UCSD-AML1 (cell line): Measurements from ENCODE around the gene HCFC1.
"Not testable (repeated sequence)": the region's sequence is repeated elsewhere in the genome, so short reads cannot be mapped to it uniquely, and the experiment has no call there.

Source experiments
- DNase-seq: peaks from one replicate; lab custom pipeline; 2025; ENCODE audit not compliant: unreplicated experiment; lab: John Stamatoyannopoulos, UW

Gene HCFC1

DNA sequence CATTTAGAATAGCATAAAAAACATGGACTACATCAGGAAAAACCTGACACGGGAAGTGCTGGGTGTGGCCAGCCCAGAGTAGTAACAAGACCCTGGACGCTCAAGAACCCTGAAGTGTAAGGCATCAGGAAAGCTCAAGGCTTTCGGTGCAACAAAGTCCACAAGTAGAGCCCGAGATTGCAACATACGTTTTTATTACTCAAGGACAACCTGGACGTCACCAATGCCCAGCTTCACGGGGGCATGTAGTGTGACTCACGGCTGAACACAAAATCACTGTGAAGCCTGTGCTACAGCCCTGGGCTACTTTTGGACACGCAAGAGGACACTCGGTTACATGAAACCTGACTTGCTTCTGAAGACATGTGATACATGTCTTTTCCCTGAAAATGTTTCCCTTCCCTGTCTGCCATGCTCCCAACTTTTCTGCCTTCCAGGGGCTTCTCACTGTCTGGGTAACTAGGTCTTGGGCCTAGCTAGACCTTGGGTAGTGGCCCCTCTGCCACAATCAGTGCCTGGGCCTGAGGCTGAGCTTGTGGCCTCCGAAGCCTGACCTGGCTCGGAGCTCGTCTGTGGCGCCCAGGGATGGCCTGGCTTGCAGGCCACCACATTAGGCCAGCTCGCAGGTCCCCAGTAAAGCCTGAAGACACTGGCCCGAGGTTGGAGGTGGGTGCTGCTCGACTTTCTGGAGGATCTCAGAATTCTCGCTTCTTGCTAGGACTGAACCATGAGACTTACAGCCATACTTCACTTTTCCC lies 38.9 kb upstream of the HCFC1 start:
- DNase-seq: no peak

DNA sequence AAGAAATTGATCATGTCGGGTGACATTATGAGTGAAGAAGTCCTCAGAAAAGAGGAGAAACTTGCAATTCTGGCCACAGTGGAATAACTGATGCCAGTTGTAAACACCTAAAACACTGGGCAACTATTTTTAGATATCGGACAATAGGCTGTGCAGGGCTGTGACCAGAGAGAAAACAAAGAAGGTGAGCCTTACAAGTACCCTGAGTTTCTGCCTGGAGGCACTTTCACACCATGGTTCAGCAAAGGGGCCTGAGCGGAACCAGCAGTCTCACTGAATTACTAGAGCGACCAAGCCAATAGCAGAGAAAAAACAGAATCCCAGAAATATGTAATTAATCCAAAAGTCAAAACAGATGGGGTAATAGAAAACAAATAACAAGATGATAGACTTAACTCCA lies 36.9 kb upstream of the HCFC1 start:
- DNase-seq: no peak

DNA sequence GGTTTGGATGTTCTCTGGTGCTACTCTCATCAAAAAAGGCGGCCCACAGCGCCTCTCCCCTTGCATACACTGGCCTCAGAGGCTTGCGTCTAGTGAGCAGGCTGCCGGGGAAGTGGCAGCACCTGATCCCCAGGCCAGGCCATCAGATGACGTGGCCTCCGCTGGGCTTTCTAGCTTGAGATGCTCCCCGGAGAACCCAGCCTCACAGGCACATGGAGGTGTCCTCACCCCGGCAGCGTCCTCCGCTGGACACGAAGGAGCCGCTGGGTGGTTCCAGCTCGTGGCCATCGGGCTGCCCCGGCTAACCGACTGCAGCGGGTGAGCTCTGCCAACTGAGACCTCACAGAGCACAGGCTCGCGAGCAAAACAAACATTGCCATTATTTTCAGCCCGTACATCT lies 35.3 kb upstream of the HCFC1 start:
- no peak for DNase-seq

DNA sequence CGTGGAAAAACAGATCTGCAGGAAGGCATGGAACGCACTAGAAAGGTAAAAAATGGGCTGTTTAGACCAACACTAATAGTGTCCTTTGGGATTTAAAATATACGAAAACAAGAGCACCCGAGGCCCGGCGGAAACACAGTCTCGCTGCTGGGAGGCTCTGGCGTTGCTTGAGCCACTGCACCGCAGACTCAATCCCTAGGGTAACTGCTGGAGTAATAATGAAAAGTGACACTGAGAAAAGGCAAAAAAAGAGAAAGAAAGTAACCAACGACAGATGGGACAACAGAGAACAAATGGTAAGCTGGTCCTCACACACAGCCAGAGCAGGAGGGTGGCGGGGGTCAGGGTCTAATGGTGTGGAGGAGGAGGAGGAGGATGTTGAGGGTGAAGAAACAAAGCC lies 32.7 kb upstream of the HCFC1 start:
- no peak for DNase-seq

DNA sequence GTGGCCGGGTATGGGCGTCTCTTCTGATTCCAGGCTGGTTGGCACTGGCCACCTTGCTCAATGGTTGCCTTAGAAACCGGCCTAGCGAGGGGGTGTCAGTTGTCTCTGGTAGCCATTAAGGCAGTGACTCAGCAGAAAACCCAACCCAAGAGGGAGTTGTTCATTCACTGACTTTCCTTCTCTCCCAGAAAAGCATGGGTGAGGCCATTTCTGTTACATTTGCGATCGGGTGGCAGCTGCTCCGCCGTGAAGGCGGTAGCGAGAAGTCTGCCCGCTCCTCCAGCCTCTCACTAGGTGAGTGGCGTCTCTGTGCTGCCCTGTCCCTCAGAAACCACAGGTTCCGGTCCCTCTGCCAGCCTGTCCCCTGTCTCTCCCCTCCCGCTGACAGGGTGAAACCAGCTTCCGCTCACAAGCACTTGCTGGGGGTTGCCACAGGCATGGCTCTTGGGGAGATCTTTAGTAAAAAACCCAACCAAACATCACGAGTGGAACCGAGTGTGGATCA lies 30.6 kb upstream of the HCFC1 start:
- DNase-seq: peak; percentile 77

DNA sequence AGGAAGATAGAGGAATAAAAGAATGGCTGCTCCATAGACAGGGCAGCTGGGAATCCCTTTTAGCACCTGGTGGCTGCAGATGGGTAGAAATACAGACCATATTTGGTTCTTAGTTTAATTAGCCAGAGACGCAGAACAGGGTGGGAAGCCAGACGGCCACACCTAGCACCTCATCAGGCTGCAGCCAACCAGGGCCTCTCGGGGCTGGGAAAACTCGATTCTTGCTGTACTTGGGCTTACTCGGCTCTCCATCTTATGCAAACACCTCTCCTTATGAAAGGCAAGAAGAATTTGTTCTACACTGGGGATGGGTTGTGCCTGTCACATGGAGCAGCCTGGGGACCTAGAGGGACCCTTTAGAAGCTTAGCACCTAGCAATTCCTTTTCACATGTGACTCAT lies 28.4 kb upstream of the HCFC1 start:
- DNase-seq: no peak

DNA sequence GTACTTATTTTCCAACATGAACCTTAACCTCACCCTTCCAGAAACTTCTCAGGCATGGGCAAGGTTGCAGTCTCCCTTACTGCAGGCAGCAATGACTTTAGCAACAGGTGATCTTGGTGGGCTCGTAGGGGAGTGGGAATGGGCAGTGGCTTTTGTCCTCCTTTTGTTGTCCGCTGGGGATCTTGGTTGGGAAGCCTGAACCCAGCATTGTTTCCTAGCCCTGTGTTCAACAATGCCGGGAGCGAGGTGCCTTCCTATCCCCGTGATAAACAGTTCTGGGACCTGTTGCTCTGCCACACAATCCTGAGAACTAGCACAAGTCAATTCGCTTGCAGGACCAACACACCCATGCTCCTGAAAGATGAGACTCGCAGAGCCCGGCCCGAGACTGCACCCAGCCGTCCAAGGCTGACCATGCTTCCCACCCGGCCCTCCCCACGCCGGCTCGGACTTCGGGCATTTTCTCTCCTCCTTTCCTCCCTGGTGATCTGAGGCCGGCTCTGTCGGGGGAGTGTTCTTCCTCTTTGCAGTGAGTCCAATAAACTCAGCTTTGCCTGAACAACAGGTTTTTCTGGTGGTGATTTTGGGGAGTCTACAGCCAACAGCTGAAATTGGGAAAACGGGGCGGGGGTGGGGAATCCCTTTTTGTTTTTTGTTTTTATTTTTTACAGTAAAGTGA lies 27.9 kb upstream of the HCFC1 start:
- peak; percentile 24 for DNase-seq

DNA sequence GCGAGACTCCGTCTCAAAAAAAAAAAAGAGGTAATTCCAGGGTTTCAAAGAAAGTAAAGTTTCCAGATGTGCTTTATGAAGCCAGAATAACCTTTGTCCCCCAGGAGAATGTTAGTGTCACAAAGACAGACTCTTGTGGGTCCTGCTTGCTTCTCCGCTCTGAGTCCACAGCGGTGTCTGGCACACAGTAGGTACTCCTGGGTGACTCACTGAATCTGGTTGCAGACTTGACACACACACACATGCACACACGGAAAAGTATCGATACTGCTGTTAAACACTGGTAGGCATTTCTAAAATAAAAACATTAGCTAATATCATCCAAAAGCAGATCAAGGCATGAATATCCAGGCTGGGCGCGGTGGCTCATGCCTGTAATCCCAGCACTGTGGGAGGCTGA lies 23.9 kb upstream of the HCFC1 start:
- no peak for DNase-seq

DNA sequence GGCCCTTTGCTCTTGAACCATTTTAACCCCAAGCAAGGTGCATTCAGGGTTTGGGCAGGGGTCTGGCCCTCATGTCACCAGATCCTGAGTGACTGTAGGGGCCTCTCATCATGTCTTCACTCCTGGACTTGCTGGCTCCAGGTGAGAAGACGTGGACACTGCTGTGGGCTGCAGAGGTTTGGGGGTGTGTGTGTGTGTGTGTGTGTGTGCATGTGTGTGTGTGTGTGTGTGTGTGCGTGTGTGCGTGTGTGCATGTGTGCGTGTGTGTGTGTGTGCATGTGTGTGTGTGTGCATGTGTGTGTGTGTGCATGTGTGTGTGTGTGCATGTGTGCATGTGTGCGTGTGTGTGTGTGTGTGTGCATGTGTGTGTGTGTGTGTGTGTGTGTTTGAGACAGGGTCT lies 22.8 kb upstream of the HCFC1 start:
- not testable (repeated sequence) for DNase-seq

DNA sequence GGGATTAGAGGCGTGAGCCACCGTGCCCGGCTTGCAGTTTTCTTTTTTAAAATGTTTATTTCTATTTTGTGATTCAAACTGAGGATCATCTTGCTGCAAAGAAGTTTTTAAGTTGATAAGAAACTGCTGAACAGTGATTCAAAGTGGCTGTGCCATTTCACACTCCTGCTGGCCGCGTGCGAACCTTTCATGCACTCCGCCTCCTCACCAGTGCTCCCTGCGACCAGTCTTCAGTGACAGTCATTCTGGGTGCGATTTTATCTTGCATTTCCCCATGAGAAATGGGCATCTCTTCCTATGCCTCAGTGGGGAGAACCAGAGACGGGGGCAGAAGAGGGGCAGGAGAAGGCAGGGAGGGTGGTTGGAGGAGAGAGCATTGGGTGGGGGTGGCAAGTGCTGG lies 22.4 kb upstream of the HCFC1 start:
- DNase-seq: no peak

DNA sequence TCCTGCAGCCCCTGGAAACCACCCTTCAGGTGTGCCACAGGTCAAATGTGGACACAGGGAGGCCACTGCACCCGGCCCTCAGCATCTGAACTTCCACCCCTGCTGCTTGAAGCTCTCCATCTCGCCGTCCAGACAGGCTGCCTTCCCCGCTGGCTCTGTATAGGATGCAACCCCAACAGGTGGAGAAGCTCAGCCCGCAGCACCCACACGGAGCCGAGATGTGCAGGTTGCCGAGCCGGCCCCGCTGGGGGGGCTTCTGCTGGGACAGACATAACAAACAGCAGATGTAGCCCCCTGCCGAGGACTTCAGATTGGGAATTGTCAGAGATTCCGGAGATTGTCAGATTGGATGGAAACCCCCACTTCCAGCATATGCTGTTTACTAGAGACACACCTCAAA lies 21.5 kb upstream of the HCFC1 start:
- DNase-seq: no peak

DNA sequence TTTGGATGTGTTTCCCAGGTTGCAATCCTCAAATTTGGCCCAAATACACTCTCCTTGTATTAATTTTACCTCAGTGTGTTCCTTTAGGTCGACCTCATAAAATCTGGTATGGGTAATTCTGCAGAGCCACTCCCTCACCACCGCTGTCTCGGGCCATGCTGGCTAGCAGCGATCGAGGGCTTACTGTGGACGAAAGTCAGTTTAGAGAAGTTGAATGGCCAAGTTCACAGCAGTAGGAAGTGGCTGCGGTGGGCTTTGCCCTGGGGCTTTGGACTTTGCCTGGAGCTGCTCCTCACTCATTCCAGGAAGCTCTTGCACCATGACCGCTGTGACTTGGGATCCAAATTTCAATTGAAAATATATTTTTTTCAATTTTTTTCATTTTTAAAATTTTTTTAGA lies 20.6 kb upstream of the HCFC1 start:
- peak; percentile 43 for DNase-seq

DNA sequence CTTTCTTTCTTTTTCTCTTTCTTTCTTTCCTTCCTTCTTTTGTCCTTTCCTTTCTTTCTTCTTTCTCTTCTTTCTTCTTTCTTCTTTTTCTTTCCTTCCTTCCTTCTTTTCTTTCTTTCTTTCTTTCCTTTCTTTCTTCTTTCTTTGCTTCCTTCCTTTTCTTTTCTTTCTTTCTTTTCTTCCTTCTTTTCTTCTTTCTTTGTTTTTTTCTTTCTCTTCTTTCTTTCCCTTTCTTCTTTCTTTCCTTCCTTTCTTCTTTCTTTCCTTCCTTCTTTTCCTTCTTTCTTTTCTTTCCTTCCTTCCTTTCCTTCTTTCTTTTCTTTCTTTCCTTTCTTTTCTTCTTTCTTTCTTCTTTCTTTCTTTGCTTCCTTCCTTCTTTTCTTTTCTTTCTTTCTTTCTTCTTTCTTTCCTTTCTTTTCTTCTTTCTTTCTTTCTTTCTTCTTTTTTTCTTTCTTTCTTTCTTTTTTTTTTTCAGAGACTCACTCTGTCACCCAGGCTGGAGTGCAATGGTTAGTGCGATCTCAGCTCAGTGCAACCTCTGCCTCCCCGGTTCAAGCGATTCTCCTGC lies 19.5 kb upstream of the HCFC1 start:
- no peak for DNase-seq

DNA sequence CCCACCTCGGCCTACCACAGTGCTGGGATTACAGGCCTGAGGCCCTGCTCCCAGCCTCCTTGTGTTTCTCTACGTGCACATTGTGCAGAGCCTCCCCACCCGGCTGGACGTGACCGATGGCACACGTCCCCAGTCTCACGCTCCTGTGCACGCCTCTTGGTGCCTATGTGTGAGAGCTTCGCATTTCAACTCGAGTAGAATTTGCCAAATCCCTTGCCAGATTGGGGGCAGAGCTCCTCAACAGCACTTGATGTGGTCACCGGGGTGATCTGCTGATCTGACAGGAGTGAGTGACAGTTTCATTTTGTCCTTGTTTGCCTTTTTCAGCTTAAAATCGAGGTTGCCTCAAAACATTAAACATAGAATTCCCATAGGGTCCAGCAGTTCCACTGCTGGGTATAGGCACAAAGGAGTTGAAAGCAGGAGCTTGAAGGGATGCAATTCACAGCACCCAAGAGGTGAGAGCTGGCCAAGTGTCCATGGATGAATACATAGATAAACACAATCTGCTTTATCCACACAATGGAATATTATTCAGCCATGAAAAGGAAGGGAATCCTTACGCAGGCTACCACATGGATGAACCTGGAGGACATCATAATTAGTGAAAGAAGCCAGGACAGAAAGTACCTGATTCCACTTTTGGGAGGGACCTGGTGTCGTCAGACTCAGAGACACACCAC lies 18.5 kb upstream of the HCFC1 start:
- DNase-seq: no peak

DNA sequence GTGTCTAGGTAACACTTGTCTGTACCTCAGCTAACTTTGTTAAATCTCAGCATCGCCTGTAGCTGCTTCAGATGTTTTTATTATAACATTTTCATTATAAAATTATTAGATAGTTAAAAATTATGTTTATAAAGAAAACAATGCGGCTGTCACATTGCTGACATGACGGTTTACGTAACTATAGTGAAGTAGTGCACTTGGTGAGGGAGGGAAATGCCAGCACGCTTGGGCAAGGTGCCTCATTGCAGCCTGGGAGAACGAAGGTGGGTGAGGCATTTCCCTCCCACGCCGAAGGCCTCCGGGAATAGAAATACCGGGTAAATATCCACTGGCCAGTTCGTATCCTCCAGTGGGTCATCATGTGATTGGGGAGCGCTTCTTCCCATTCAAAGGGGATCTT lies 16.9 kb upstream of the HCFC1 start:
- DNase-seq: no peak

DNA sequence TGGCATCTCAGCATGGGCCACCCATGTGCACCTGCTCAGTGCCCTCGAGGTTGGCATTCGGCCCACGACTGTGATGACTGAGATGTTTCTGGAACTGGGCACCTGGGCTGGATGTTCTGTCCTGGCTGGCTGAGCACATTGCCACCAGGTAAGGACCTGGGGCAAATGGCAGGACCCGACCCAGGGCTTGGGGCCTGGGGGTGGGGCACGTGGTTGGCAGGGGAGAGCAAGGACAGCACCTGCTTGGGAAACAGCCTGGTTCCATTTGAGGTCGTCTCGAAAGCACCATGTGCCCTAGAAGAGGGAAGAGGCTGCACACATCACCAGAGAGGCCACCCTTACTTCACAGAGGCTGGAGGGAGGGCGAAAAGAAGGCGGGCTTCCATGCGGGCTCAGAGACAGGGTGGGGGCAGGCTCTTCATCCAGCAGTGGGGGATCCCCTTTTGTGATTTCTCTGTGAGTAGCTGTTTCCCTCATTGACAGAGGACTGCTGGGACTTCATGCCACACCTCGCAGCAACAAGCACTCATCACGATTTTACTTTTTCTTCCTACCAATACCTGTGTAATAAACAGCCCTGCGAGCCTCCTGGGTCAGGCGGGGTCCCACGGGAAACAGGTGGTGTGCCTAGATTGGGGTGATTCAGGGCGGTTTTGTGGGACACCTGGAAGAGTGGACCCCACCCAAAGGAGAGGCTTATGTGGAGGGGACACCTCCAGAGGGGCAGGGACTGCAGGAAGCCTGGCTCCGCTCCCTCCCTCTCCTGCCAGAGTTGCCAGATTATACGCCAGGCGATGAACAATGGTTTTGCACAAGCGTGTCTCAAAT lies 12.9 kb upstream of the HCFC1 start:
- DNase-seq: no peak

DNA sequence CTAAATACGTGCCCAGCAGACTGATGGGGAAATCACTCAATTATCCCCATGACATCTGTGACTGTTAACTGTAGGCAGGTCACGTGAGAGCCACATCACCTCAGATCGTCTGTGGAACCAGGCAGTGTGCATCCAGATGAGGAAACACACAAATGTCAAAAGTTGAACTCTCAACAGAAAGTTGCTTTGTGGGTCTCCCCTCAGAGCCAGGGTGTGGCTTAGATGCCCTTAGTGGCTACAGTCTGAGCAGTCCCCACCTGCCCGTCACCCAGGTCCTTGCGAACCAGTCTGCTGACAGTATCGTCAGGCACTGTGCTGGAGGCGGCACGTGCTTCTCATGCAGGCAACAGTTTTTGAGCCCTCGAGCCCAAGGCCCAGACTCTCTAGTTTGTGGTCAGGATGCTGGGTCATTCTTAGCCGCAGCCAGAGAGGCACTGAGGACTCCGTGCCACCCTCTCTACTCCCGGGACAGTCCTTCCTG lies 11.7 kb upstream of the HCFC1 start:
- no peak for DNase-seq

DNA sequence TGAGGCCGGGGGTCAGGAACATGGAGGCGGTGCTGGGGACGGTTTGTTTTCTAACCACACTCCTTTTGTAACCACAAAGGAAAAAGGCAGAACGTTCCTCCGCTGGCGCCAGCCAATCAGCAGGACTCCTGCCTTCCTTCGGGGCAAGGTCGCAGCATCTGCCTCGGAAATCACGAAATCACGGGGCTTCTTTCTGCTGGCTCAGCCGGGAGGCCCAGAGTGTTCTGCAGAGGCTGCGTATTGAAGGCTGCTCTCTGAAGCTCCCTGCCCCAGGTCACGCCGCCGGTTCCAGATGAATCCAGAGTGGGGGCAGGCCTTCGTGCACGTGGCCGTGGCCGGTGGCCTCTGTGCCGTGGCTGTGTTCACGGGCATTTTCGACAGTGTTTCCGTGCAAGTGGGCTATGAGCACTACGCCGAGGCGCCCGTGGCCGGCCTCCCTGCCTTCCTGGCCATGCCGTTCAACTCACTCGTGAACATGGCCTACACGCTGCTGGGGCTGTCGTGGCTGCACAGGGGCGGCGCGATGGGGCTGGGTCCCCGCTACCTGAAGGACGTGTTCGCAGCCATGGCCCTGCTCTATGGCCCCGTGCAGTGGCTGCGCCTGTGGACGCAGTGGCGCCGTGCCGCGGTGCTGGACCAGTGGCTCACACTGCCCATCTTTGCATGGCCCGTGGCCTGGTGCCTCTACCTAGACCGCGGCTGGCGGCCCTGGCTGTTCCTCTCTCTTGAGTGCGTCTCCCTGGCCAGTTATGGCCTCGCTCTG lies 10.3 kb upstream of the HCFC1 start:
- DNase-seq: peak; percentile 75

DNA sequence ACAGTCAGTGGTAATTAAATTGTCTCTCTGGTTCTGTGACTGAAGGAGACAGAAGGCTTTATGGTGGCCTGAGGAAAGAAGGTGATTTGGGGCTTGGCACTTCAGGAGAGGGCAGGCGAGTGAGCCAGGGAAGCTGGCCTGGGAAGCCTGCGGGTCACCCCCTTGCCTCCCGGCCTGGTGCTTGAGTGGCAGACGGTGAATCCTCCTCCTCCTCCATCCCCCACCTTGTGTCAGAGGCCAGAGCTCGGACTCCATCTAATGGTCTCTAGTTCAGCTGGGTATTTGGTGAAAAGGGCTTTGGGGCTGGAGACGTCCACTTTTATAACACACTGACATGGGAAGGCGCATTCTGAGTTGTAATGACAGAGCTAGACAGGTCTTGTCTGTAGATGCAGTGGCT lies 9.6 kb upstream of the HCFC1 start:
- DNase-seq: no peak

DNA sequence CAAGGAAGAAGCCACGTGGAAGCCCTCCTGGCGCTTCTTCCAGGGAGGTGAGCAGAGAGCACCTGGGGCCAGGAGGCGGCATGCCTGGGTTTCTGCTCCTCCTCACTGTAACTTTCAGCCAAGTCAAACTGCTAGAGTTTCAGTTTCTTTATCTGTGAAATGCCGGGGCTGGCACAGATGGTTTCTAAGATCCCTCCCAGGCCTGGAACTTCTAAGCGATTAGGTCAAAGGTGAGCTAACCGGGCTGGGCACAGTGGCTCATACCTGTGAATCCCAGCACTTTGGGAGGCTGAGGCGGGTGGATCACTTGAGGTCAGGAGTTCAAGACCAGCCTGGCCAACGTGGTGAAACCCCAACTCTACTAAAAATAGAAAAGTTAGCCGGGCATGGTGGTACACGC lies 8.8 kb upstream of the HCFC1 start:
- not testable (repeated sequence) for DNase-seq
